Panc1 (cell line): ENCODE data around the gene SBF2.

Experiments
- POLR2AphosphoS5 ChIP-seq: IDR thresholded peaks from 2 replicates; pipeline ENCODE4 v1.6.1; 2012; ENCODE audit warnings: mild to moderate bottlenecking, low read depth, low read length, moderate library complexity
- TCF7L2 ChIP-seq: IDR thresholded peaks from 2 replicates; pipeline ENCODE4 v1.6.1; 2011; ENCODE audit warnings: mild to moderate bottlenecking, low read depth, low read length, inconsistent platforms
- TF ChIP-seq, protein P1 (sequence below): fragments of 450-650 bp; IDR thresholded peaks from 2 replicates; pipeline ENCODE4 v1.5.1; 2017; ENCODE audit warnings: mild to moderate bottlenecking

DNA sequence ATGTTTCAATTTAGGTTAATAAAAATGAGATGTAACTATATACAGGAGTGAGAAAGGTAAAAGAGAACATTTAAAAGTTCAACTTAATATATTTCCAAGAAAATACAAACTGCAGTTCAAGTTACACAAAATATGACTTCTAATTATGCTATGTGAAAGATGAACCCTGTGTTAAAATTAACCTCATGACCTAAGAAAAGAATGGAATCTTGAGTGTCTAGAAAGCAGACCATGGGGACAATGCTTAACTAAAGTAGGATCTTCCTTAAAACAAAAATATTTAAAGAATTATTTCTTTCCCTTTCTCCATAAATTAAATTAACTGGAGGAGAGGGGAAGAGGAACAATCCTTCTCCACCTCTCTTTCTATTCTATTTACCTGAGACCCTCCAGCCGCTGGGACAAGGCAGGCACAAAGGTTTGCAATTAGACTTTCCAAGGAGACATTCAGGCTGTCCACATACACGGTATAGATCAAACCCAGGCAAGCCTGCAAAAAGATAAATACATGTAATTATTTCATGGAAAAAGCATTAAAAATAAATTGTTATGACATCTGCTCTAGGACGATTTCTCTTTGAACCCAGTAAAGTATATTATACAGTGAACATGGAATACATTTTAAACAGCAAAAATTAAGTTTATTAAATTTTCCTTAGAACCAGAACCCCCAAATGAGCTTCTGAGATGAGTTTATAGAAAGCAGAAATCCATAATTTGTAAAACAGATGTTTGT, 264.5 kb downstream of the SBF2 start:
- TF ChIP-seq TCF7L2, result no peak
- TF ChIP-seq, protein P1, sequence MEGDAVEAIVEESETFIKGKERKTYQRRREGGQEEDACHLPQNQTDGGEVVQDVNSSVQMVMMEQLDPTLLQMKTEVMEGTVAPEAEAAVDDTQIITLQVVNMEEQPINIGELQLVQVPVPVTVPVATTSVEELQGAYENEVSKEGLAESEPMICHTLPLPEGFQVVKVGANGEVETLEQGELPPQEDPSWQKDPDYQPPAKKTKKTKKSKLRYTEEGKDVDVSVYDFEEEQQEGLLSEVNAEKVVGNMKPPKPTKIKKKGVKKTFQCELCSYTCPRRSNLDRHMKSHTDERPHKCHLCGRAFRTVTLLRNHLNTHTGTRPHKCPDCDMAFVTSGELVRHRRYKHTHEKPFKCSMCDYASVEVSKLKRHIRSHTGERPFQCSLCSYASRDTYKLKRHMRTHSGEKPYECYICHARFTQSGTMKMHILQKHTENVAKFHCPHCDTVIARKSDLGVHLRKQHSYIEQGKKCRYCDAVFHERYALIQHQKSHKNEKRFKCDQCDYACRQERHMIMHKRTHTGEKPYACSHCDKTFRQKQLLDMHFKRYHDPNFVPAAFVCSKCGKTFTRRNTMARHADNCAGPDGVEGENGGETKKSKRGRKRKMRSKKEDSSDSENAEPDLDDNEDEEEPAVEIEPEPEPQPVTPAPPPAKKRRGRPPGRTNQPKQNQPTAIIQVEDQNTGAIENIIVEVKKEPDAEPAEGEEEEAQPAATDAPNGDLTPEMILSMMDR, result no peak
- TF ChIP-seq POLR2AphosphoS5, result no peak
